Natural killer cell treated with Interleukin-12 subunit alpha and Interleukin-12 subunit beta and Interleukin-15 and Interleukin-18, amount 100 ng/mL, for 72 hours (primary cell): ENCODE results near the gene CHN2. TPM values are rescaled to one million over a fixed set of nuclear protein-coding genes. Genes with fewer than 3 reads are reported as not detected.
"Not testable (repeated sequence)": the region's sequence is repeated elsewhere in the genome, so short reads cannot be mapped to it uniquely, and the experiment has no call there.

Experiments used
- ATAC-seq, 2 donors: fragments of 150-1000 bp; cut with Tn5 transposase in 1 of 2; sonication (Bioruptor Pico), chemical (Tn5 transposase) in 1 of 2; 2 replicates each; pipeline ENCODE4 v1.10.0; 2021
- DNase-seq: peaks from one replicate; pipeline ENCODE4 v3.0.0; 2022; ENCODE audit warnings: low spot score
- H3K27ac Mint-ChIP-seq, 2 donors: 1 replicate in 1 of 2; 2 replicates in 1 of 2; pipeline ENCODE4 v1.8.0; 2022; ENCODE audit warnings: mixed read lengths in 2 of 2, mild to moderate bottlenecking in 1 of 2, moderate library complexity in 1 of 2
- H3K27me3 Mint-ChIP-seq, 2 donors: 1 replicate in 1 of 2; 2 replicates in 1 of 2; pipeline ENCODE4 v1.8.0; 2022; ENCODE audit warnings: mixed read lengths in 2 of 2
- H3K36me3 Mint-ChIP-seq: one replicate; pipeline ENCODE4 v1.8.0; 2022; ENCODE audit warnings: mixed read lengths
- H3K4me1 Mint-ChIP-seq, 2 donors: 1 replicate in 1 of 2; 2 replicates in 1 of 2; pipeline ENCODE4 v1.8.0; 2022; ENCODE audit warnings: low read depth in 2 of 2, mixed read lengths in 2 of 2, mild to moderate bottlenecking in 1 of 2
- H3K4me3 Mint-ChIP-seq: one replicate; pipeline ENCODE4 v1.8.0; 2022; ENCODE audit warnings: mixed read lengths
- H3K9me3 Mint-ChIP-seq: 2 replicates; pipeline ENCODE4 v1.8.0; 2022; ENCODE audit warnings: mixed read lengths
- total RNA-seq, 2 donors: library from RNA; stranded (reverse); gene quantifications; one replicate each; pipeline ENCODE4 v1.2.3, GENCODE V29; 2022

The CHN2 gene
- total RNA-seq, 2 donors from 2014 or later: 0.70 to 2.1 TPM

- ATAC-seq, DNase-seq, H3K27me3 Mint-ChIP-seq, H3K4me1 Mint-ChIP-seq, H3K27ac Mint-ChIP-seq, H3K4me3 Mint-ChIP-seq: not testable (repeated sequence)
- Mint-ChIP-seq H3K9me3 (peaks cover 19% of the 10 kb centered on the region), H3K36me3 (peaks cover 16% of the 10 kb centered on the region)
These were observed 334.0 kb downstream of the CHN2 start for GRCh38 chr7:29528526-29528925.

Other genes with a start within 250 kb of the CHN2 start
- under 1 TPM in 1 of 2 donors, not detected in 1; 0.11 TPM for gene TRIL, start 236.4 kb upstream of the CHN2 start, total RNA-seq
- gene CPVL, start 48.2 kb upstream of the CHN2 start, total RNA-seq: 1 to 10 TPM in 1 of 2 donors, not detected in 1; 1.4 TPM